Type B pancreatic cell (in vitro differentiated cells): ENCODE measurements around the gene ENKD1. TPM values are rescaled to one million over a fixed set of nuclear protein-coding genes. Genes with fewer than 3 reads are reported as not detected.

Experiments
- DNase-seq: peaks from one replicate; pipeline ENCODE4 v3.0.0; 2021; ENCODE audit warnings: mixed read lengths; ENCODE audit not compliant: unreplicated experiment; ENCODE audit errors: extremely low spot score
- H3K27ac Mint-ChIP-seq: 2 replicates; pipeline ENCODE4 v1.8.0; 2021; ENCODE audit warnings: mild to moderate bottlenecking, mixed read lengths
- H3K27me3 Mint-ChIP-seq: 2 replicates; pipeline ENCODE4 v1.8.0; 2021; ENCODE audit warnings: mixed read lengths
- H3K36me3 Mint-ChIP-seq: 2 replicates; pipeline ENCODE4 v1.8.0; 2021; ENCODE audit warnings: mixed read lengths
- H3K4me1 Mint-ChIP-seq: one replicate; pipeline ENCODE4 v1.8.0; 2021; ENCODE audit warnings: mixed read lengths; ENCODE audit not compliant: unreplicated experiment
- H3K4me3 Mint-ChIP-seq: 2 replicates; pipeline ENCODE4 v1.8.0; 2021; ENCODE audit warnings: mild to moderate bottlenecking, mixed read lengths
- H3K9me3 Mint-ChIP-seq: 2 replicates; pipeline ENCODE4 v1.8.0; 2021; ENCODE audit warnings: mixed read lengths
- CTCF ChIP-seq: fragments of 200-600 bp; sonication (generic); conservative IDR thresholded peaks from 2 replicates; pipeline ENCODE4 v1.5.0; 2021; ENCODE audit warnings: antibody characterized with exemption, mild to moderate bottlenecking
- total RNA-seq: library from RNA; stranded (reverse); gene quantifications from 2 replicates; pipeline ENCODE4 v1.2.1, GENCODE V29; 2021; ENCODE audit warnings: low replicate concordance

Gene ENKD1
- total RNA-seq, 1 donor from 2014 or later: 18.8 TPM

DNA sequence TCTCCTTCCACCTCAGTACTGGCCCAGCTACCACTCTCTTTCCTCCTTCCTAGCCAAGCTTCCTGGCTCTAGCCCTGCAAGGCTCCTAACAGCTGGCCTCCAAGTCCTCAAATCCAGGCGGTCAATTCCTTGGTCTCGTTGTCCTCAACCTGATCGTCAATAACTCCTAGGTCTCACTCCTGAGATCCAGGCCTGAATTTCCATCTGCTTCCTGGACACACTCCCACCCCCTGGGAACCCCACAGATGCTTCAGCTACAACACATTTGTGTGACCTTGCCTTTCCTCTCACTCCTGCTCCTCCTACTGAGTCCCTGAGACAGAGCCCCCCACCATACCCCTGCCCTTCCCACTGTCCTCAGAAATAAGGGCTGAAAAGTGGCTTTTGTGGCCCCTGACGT is 2.3 kb downstream of the ENKD1 start:
- Mint-ChIP-seq H3K27ac (peak overlapping the region; percentile 67), H3K27me3 (no peaks in the 10 kb centered on the region), H3K4me3 (peak overlapping the region; percentile 68), H3K9me3 (no peaks in the 10 kb centered on the region), H3K4me1 (peaks cover 8% of the 10 kb centered on the region), H3K36me3 (no peaks in the 10 kb centered on the region)
- no peak for TF ChIP-seq CTCF
- no peak for DNase-seq

DNA sequence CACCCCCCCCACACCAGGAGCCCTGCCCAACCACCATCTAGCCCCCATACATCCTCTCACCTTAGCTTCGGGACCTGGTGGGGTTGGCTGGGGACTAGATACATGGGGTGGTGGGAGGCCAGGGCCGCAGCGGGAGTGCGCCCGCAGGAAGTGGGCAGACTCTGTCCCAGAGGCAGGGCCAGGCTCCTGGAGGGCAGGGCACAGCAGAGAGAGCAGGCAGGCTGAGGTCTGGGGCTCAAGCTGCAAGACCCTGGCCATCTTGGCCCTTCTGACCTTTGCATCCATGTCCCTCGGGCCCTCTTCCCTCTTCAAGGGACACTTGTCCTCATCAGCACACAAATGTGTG is 2.7 kb downstream of the ENKD1 start:
- DNase-seq: no peak
- Mint-ChIP-seq H3K4me1 (peaks cover 8% of the 10 kb centered on the region), H3K36me3 (no peaks in the 10 kb centered on the region), H3K4me3 (peak overlapping the region; percentile 68), H3K9me3 (no peaks in the 10 kb centered on the region), H3K27me3 (no peaks in the 10 kb centered on the region), H3K27ac (peak overlapping the region; percentile 67)
- no peak for TF ChIP-seq CTCF

GRCh38 chr16:67663151-67663876 is 3.2 kb downstream of the ENKD1 start:
- H3K4me1 Mint-ChIP-seq: peaks cover 8% of the 10 kb centered on the region
- no peak for DNase-seq

GRCh38 chr16:67662653-67663010 is 3.9 kb downstream of the ENKD1 start:
- Mint-ChIP-seq H3K4me3 (no peak overlapping the region), H3K9me3 (no peaks in the 10 kb centered on the region)

More at GRCh38 chr16:67663151-67663876, 3.2 kb downstream of the ENKD1 start:
- Mint-ChIP-seq H3K4me3 (peak overlapping the region; percentile 55), H3K27ac (no peak overlapping the region), H3K27me3 (no peaks in the 10 kb centered on the region), H3K36me3 (no peaks in the 10 kb centered on the region), H3K9me3 (no peaks in the 10 kb centered on the region)
- TF ChIP-seq CTCF: peak; percentile 50

DNA sequence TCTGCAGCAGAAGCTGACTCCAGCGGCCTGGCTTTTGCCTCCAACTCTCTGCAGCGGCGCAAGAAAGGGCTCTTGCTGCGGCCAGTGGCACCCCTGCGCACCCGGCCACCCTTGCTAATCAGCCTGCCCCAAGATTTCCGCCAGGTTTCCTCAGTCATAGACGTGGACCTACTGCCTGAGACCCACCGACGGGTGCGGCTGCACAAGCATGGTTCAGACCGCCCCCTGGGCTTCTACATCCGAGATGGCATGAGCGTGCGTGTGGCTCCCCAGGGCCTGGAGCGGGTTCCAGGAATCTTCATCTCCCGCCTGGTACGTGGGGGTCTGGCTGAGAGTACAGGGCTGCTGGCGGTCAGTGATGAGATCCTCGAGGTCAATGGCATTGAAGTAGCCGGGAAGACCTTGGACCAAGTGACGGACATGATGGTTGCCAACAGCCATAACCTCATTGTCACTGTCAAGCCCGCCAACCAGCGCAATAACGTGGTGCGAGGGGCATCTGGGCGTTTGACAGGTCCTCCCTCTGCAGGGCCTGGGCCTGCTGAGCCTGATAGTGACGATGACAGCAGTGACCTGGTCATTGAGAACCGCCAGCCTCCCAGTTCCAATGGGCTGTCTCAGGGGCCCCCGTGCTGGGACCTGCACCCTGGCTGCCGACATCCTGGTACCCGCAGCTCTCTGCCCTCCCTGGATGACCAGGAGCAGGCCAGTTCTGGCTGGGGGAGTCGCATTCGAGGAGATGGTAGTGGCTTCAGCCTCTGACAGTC is 4.5 kb downstream of the ENKD1 start:
- no peak for TF ChIP-seq CTCF
- Mint-ChIP-seq H3K27me3 (no peaks in the 10 kb centered on the region), H3K36me3 (no peaks in the 10 kb centered on the region), H3K4me1 (peaks cover 8% of the 10 kb centered on the region), H3K9me3 (no peaks in the 10 kb centered on the region), H3K27ac (peak overlapping the region; percentile 26), H3K4me3 (no peak overlapping the region)
- DNase-seq: no peak

More at GRCh38 chr16:67662653-67663010, 3.9 kb downstream of the ENKD1 start:
- no peaks in the 10 kb centered on the region for H3K36me3 Mint-ChIP-seq
- no peak for TF ChIP-seq CTCF
- no peak for DNase-seq
- H3K4me1 Mint-ChIP-seq: peaks cover 8% of the 10 kb centered on the region
- no peaks in the 10 kb centered on the region for H3K27me3 Mint-ChIP-seq
- H3K27ac Mint-ChIP-seq: no peak overlapping the region
